ENCODE data around the gene TTLL11.

The TTLL11 gene

GRCh38 chr9:121889990-121890563, 203.0 kb downstream of the TTLL11 start:
- H3K4me2 ChIP-seq (ENCODE audit: low read length), result no peak overlapping the region
- H3K36me3 ChIP-seq (ENCODE audit: control insufficient read depth, insufficient read depth, low read length), result no peaks in the 10 kb centered on the region
- H3K79me2 ChIP-seq, result no peaks in the 10 kb centered on the region
- TF ChIP-seq, protein P1, sequence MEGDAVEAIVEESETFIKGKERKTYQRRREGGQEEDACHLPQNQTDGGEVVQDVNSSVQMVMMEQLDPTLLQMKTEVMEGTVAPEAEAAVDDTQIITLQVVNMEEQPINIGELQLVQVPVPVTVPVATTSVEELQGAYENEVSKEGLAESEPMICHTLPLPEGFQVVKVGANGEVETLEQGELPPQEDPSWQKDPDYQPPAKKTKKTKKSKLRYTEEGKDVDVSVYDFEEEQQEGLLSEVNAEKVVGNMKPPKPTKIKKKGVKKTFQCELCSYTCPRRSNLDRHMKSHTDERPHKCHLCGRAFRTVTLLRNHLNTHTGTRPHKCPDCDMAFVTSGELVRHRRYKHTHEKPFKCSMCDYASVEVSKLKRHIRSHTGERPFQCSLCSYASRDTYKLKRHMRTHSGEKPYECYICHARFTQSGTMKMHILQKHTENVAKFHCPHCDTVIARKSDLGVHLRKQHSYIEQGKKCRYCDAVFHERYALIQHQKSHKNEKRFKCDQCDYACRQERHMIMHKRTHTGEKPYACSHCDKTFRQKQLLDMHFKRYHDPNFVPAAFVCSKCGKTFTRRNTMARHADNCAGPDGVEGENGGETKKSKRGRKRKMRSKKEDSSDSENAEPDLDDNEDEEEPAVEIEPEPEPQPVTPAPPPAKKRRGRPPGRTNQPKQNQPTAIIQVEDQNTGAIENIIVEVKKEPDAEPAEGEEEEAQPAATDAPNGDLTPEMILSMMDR (IDR thresholded peaks at IDR 0.05), result no peak
- H3K4me3 ChIP-seq (ENCODE audit: low read depth, low read length), result no peak overlapping the region
- H3K27me3 ChIP-seq (ENCODE audit: control insufficient read depth, insufficient read depth, low read length), result no peaks in the 10 kb centered on the region
- H2AFZ ChIP-seq, result no peak overlapping the region
- no peaks in the 10 kb centered on the region for H3K9me3 ChIP-seq (ENCODE audit: control insufficient read depth, low read length)
- H3K4me1 ChIP-seq, result peaks cover 4% of the 10 kb centered on the region
- H3K27ac ChIP-seq, result no peak overlapping the region
- no peak overlapping the region for H3K9ac ChIP-seq

GRCh38 chr9:121888438-121888775, 204.7 kb downstream of the TTLL11 start:
- H3K27ac ChIP-seq, result no peak overlapping the region
- no peaks in the 10 kb centered on the region for H3K79me2 ChIP-seq
- H3K4me2 ChIP-seq (ENCODE audit: low read length), result no peak overlapping the region
- TF ChIP-seq, protein P1 (IDR thresholded peaks at IDR 0.05), result no peak
- H3K27me3 ChIP-seq (ENCODE audit: control insufficient read depth, insufficient read depth, low read length), result no peaks in the 10 kb centered on the region
- H3K36me3 ChIP-seq (ENCODE audit: control insufficient read depth, insufficient read depth, low read length), result no peaks in the 10 kb centered on the region
- H3K9me3 ChIP-seq (ENCODE audit: control insufficient read depth, low read length), result no peaks in the 10 kb centered on the region
- no peak overlapping the region for H2AFZ ChIP-seq
- peaks cover 9% of the 10 kb centered on the region for H3K4me1 ChIP-seq
- H3K4me3 ChIP-seq (ENCODE audit: low read depth, low read length), result no peak overlapping the region
- no peak overlapping the region for H3K9ac ChIP-seq

DNA sequence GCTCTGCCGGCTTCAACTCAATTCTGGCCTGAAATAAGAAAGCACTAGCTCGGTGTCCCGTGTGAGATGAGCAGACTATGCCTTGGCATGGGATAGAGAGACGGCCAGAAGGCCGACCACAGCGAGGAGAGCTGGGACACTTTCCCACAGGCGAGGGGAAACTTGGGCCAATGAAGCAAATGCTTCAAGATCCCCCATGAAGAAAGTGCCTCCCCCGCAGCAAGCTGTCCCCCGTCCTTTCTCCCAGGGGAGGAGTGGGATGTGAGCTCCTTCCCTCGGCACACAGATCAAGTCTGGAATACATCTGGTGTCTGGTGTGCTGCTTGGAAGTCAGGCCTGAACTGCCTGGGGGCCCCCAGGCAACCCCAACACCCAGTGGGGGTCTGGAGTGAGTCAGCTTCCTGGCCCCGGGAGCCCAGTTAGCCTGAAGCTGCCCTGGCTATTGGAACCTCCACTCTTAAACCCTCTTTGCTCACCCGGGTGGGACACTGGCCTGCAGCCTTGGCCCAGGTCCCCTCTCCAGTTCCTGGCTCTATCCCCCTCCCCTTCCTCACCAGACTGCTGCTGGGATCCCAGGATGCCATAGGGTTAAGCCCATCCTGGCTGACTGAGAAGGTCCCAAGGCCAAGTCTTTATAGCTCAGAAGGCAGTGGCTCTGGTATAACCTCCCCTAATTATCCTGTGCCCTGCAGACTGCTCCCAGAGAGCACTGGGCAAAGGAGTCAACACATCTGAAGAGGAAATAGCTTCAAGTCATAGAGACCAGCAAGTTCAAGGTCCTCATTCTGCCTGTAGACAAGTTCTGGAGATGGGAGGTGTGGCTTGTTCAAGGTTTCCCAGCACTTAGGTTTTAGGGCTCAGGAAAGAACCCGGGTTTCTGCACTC, 205.3 kb downstream of the TTLL11 start:
- no peaks in the 10 kb centered on the region for H3K79me2 ChIP-seq
- no peaks in the 10 kb centered on the region for H3K27me3 ChIP-seq (ENCODE audit: control insufficient read depth, insufficient read depth, low read length)
- no peak overlapping the region for H3K27ac ChIP-seq

GRCh38 chr9:121886759-121887485, 206.2 kb downstream of the TTLL11 start:
- Histone ChIP-seq H3K27ac (no peak overlapping the region), H3K4me1 (peaks cover 22% of the 10 kb centered on the region), H2AFZ (no peak overlapping the region), H3K9ac (no peak overlapping the region), H3K4me2 (ENCODE audit: low read length) (no peak overlapping the region), H3K79me2 (no peaks in the 10 kb centered on the region), H3K27me3 (ENCODE audit: control insufficient read depth, insufficient read depth, low read length) (no peaks in the 10 kb centered on the region), H3K4me3 (ENCODE audit: low read depth, low read length) (no peak overlapping the region), H3K36me3 (ENCODE audit: control insufficient read depth, insufficient read depth, low read length) (no peaks in the 10 kb centered on the region), H3K9me3 (ENCODE audit: control insufficient read depth, low read length) (no peaks in the 10 kb centered on the region)
- TF ChIP-seq, protein P1 (IDR thresholded peaks at IDR 0.05), result no peak

More for the DNA sequence above, 205.3 kb downstream of the TTLL11 start:
- Histone ChIP-seq H3K4me3 (ENCODE audit: low read depth, low read length) (no peak overlapping the region), H2AFZ (no peak overlapping the region), H3K9me3 (ENCODE audit: control insufficient read depth, low read length) (no peaks in the 10 kb centered on the region), H3K4me2 (ENCODE audit: low read length) (no peak overlapping the region), H3K9ac (no peak overlapping the region), H3K4me1 (peaks cover 15% of the 10 kb centered on the region), H3K36me3 (ENCODE audit: control insufficient read depth, insufficient read depth, low read length) (no peaks in the 10 kb centered on the region)
- TF ChIP-seq, protein P1 (IDR thresholded peaks at IDR 0.05), result no peak
